HL-60 (cell line): ENCODE data around the gene IFT43.

ENCODE experiments used
- DNase-seq, 2 experiments: peaks; one replicate each; pipeline ENCODE4 v3.0.0-alpha.2; 2010 to 2020; ENCODE audit warnings: low read depth in 1 of 2, low spot score in 1 of 2
- H3K27ac ChIP-seq: fragments of 250-450 bp; sonication (Bioruptor Pico); replicated peaks from 2 replicates; pipeline ENCODE4 v1.5.1; 2020; ENCODE audit warnings: mild to moderate bottlenecking, moderate library complexity
- H3K27me3 ChIP-seq: fragments of 250-450 bp; sonication (Bioruptor Pico); 2 replicates; pipeline ENCODE4 v1.5.1; 2021; ENCODE audit warnings: mild to moderate bottlenecking, moderate library complexity; ENCODE audit not compliant: insufficient read depth, poor library complexity, severe bottlenecking
- H3K4me3 ChIP-seq: replicated peaks from 2 replicates; pipeline ENCODE4 v1.5.1; 2011; ENCODE audit warnings: mild to moderate bottlenecking, control low read depth, low read length; ENCODE audit not compliant: insufficient read depth
- GABPA ChIP-seq: IDR thresholded peaks from 2 replicates; pipeline ENCODE4 v1.6.1; 2012; ENCODE audit warnings: low read depth
- POLR2AphosphoS5 ChIP-seq: IDR thresholded peaks from 2 replicates; pipeline ENCODE4 v1.6.1; 2012; ENCODE audit warnings: low read depth
- REST ChIP-seq: IDR thresholded peaks from 2 replicates; pipeline ENCODE4 v1.6.1; 2012; ENCODE audit warnings: low read depth; ENCODE audit not compliant: insufficient replicate concordance
- SPI1 ChIP-seq: IDR thresholded peaks from 2 replicates; pipeline ENCODE4 v1.6.1; 2012; ENCODE audit warnings: low read depth, mild to moderate bottlenecking, borderline replicate concordance
- TF ChIP-seq, protein P1 (sequence below): IDR thresholded peaks from one replicate; pipeline ENCODE4 v1.5.1; 2011; ENCODE audit warnings: low read length, control low read depth, inconsistent platforms; ENCODE audit not compliant: insufficient read depth

The IFT43 gene

DNA sequence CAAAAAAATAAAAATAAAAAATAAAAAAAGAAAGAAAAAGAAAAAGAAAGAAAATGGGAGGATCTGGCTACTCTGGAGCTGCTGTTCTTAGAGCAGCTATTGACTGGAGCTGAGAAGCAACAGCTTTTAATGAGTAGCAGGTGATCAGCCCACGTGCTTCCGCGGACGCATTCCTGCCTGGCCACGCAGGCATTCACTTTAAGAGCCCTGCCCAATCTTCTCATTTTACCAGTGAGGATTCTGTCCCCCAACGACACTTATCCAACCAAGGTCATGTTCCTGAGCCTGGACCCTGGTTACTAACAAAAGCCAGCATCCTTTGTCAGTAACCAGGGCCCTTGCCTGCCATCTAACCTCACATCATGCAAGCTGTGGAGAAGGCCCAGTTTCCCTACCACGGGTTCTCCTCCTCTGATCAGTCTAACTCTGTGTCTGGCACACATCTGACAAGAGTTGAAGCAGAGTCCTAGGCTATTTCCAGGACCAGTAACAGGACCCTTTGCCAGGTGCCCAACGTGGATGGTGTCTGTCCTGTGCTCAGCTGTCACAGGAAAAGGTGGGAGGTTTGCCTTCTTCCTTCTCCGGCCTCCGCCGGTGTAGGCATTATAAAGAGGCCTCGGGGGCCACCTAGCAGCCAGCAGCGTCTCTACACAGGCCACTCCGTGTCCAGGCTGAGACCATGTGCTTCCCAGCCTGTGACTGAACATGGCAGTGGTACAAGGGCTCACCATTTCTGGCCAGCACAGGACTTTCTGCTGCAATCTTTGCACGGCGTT is 105.2 kb downstream of the IFT43 start:
- DNase-seq, result no peak
- no peak overlapping the region for H3K27ac ChIP-seq
- no peak overlapping the region for H3K4me3 ChIP-seq
- no peaks in the 10 kb centered on the region for H3K27me3 ChIP-seq
- TF ChIP-seq SPI1 (no peak), POLR2AphosphoS5 (no peak), GABPA (no peak), REST (no peak)
- TF ChIP-seq, protein P1, sequence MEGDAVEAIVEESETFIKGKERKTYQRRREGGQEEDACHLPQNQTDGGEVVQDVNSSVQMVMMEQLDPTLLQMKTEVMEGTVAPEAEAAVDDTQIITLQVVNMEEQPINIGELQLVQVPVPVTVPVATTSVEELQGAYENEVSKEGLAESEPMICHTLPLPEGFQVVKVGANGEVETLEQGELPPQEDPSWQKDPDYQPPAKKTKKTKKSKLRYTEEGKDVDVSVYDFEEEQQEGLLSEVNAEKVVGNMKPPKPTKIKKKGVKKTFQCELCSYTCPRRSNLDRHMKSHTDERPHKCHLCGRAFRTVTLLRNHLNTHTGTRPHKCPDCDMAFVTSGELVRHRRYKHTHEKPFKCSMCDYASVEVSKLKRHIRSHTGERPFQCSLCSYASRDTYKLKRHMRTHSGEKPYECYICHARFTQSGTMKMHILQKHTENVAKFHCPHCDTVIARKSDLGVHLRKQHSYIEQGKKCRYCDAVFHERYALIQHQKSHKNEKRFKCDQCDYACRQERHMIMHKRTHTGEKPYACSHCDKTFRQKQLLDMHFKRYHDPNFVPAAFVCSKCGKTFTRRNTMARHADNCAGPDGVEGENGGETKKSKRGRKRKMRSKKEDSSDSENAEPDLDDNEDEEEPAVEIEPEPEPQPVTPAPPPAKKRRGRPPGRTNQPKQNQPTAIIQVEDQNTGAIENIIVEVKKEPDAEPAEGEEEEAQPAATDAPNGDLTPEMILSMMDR, result no peak

DNA sequence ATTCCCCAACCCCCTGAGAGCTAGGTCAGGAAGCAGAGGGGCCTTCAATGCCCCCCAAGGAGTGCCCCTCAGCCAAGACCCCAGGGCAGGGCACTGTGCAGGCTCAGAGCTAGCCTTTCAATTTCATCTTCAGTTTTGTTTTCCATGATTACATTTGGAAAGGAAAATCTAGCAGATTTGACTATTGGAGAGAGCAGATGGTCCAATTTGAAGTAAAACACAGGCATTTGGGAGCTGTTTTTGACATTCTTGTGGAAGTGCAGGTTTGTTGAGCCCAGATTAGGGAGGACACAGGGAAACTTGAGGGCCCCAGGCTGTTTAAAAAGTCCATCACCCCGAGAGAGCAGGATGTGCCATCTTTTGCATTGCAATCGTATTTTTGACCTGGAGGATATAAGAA is 107.5 kb downstream of the IFT43 start:
- H3K27me3 ChIP-seq, result no peaks in the 10 kb centered on the region
- DNase-seq, result no peak
- H3K4me3 ChIP-seq, result no peak overlapping the region
- no peak overlapping the region for H3K27ac ChIP-seq
- TF ChIP-seq REST, result no peak
- TF ChIP-seq POLR2AphosphoS5, result no peak
- no peak for TF ChIP-seq SPI1
- TF ChIP-seq, protein P1, result no peak
- no peak for TF ChIP-seq GABPA

DNA sequence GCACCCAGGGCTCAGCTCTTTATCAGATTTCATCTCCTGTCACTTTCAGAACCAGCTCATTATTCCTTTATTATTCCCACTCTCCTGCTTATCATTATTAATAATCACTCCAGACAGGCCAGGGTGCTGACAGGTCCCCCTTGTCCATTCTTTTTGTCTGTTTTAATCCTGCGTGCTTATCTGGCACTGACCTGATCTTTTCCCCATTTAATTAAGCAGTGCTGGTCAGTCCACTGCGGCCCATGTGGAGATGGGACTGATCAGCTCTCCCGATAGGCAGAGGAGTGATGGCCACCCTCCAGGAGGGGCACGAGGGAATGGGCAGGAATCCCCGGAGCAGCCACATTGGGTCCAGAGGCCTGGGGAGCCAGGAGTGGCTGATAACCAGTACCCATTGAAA is 110.7 kb downstream of the IFT43 start:
- Histone ChIP-seq H3K4me3 (no peak overlapping the region), H3K27me3 (no peaks in the 10 kb centered on the region), H3K27ac (no peak overlapping the region)
- TF ChIP-seq SPI1 (no peak), POLR2AphosphoS5 (no peak), GABPA (no peak), REST (no peak)
- TF ChIP-seq, protein P1, result no peak
- no peak for DNase-seq
